Transverse colon (tissue), 3 donors: Measurements from ENCODE around the gene SMIM9.
"Not testable (repeated sequence)": the region's sequence is repeated elsewhere in the genome, so short reads cannot be mapped to it uniquely, and the experiment has no call there.

Experiments used
- POLR2A ChIP-seq: fragments of 450-650 bp; IDR thresholded peaks from one replicate; pipeline ENCODE4 v1.6.1; 2016; ENCODE audit warnings: antibody characterized with exemption, mild to moderate bottlenecking, moderate library complexity
- TF ChIP-seq, protein P1 (sequence below), 5 experiments: fragments of 200-600 bp in 3 of 5; fragments of 450-650 bp in 2 of 5; sonication (generic) in 3 of 5; IDR thresholded peaks; 1 replicate in 2 of 5; 2 replicates in 3 of 5; pipeline ENCODE4 v1.5.1; 2016 to 2017; ENCODE audit warnings: antibody characterized with exemption in 5 of 5, inconsistent platforms in 3 of 5, mild to moderate bottlenecking in 2 of 5, moderate library complexity in 1 of 5

DNA sequence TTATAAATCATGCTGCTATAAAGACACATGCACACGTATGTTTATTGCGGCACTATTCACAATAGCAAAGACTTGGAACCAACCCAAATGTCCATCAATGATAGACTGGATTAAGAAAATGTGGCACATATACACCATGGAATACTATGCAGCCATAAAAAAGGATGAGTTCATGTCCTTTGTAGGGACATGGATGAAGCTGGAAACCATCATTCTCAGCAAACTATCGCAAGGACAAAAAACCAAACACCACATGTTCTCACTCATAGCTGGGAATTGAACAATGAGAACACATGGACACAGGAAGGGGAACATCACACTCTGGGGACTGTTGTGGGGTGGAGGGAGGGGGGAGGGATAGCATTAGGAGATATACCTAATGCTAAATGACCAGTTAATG, 8.9 kb downstream of the SMIM9 start:
- TF ChIP-seq, protein P1, sequence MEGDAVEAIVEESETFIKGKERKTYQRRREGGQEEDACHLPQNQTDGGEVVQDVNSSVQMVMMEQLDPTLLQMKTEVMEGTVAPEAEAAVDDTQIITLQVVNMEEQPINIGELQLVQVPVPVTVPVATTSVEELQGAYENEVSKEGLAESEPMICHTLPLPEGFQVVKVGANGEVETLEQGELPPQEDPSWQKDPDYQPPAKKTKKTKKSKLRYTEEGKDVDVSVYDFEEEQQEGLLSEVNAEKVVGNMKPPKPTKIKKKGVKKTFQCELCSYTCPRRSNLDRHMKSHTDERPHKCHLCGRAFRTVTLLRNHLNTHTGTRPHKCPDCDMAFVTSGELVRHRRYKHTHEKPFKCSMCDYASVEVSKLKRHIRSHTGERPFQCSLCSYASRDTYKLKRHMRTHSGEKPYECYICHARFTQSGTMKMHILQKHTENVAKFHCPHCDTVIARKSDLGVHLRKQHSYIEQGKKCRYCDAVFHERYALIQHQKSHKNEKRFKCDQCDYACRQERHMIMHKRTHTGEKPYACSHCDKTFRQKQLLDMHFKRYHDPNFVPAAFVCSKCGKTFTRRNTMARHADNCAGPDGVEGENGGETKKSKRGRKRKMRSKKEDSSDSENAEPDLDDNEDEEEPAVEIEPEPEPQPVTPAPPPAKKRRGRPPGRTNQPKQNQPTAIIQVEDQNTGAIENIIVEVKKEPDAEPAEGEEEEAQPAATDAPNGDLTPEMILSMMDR (IDR thresholded peaks at IDR 0.05) = not testable (repeated sequence)
- TF ChIP-seq POLR2A = not testable (repeated sequence)
